GM12878 (cell line): Measurements from ENCODE around the gene DCAF5. TPM values are rescaled to one million over a fixed set of nuclear protein-coding genes. Genes with fewer than 3 reads are reported as not detected.

Experiments used
- ATAC-seq: fragments of 200-7000 bp; cut with Tn5 transposase; 3 replicates; pipeline ENCODE4 v1.9.1; 2020; ENCODE audit warnings: mild to moderate bottlenecking, moderate library complexity
- BruUV-seq: library from RNA; stranded (reverse); fragments of 400-500 nt; replicated peaks from 2 replicates; lab custom pipeline; 2021; lab: Mats Ljungman, UMichigan
- CTCF ChIA-PET: fragments of 300-600 bp; sonication (Branson Sonifier 250); formaldehyde crosslinking; extraction: SDS; loops from one replicate; lab custom pipeline; 2021; ENCODE audit warnings: inconsistent platforms; lab: Yijun Ruan, JAX
- POLR2A ChIA-PET: fragments of 350-600 bp; formaldehyde crosslinking; extraction: SDS; loops from one replicate; lab custom pipeline; 2021; ENCODE audit warnings: inconsistent platforms; lab: Charles Lee
- RAD21 ChIA-PET: fragments of 300-600 bp; sonication (Branson Sonifier 250); formaldehyde crosslinking; loops from one replicate; lab custom pipeline; 2023; ENCODE audit warnings: antibody characterized with exemption; ENCODE audit not compliant: unreplicated experiment; lab: Charles Lee
- SMC1A ChIA-PET: fragments of 300-600 bp; sonication (Branson Sonifier 250); formaldehyde crosslinking; loops from one replicate; lab custom pipeline; 2023; ENCODE audit not compliant: unreplicated experiment, uncharacterized antibody; lab: Charles Lee
- DNase-seq: peaks from one replicate; pipeline ENCODE4 v3.0.0-alpha.2; 2011; ENCODE audit warnings: low read depth, low spot score
- FAIRE-seq: peaks from 3 replicates; lab custom pipeline; 2011; peaks lifted over from hg19 to GRCh38; lab: Jason Lieb, UNC
- H2AFZ ChIP-seq: 2 replicates; pipeline ENCODE4 v1.6.0; 2011; ENCODE audit warnings: low read depth, low read length, control low read depth; ENCODE audit not compliant: control insufficient read depth
- H3K27ac ChIP-seq: 2 replicates; pipeline ENCODE4 v1.5.1; 2011; ENCODE audit warnings: control low read depth; ENCODE audit not compliant: control insufficient read depth, insufficient read depth
- H3K27me3 ChIP-seq, 2 experiments: replicated peaks in 1 of 2; 2 replicates each; pipeline versions ENCODE4 v1.6.0 to v1.6.1; 2011; ENCODE audit warnings: low read length in 1 of 2; ENCODE audit not compliant: control insufficient read depth in 2 of 2, insufficient read depth in 2 of 2
- H3K36me3 ChIP-seq, 2 experiments: 2 replicates each; pipeline ENCODE4 v1.5.1; 2011; ENCODE audit warnings: low read length in 1 of 2; ENCODE audit not compliant: control insufficient read depth in 2 of 2, insufficient read depth in 2 of 2
- H3K4me1 ChIP-seq: 2 replicates; pipeline ENCODE4 v1.6.1; 2011; ENCODE audit warnings: mild to moderate bottlenecking, low read length, moderate library complexity, mixed read lengths; ENCODE audit not compliant: control insufficient read depth, insufficient read depth
- H3K4me2 ChIP-seq: 2 replicates; pipeline ENCODE4 v1.6.0; 2011; ENCODE audit warnings: control low read depth; ENCODE audit not compliant: control insufficient read depth, insufficient read depth
- H3K4me3 ChIP-seq: fragments of 200-600 bp; sonication (generic); 2 replicates; pipeline ENCODE4 v1.5.1; 2016
- H3K79me2 ChIP-seq: 2 replicates; pipeline ENCODE4 v1.6.0; 2011; ENCODE audit warnings: low read length; ENCODE audit not compliant: control insufficient read depth, insufficient read depth
- H3K9ac ChIP-seq: 2 replicates; pipeline ENCODE4 v1.8.0; 2011; ENCODE audit warnings: low read length, control low read depth, mixed read lengths; ENCODE audit not compliant: control insufficient read depth, insufficient read depth
- H3K9me3 ChIP-seq: replicated peaks from 3 replicates; pipeline ENCODE4 v1.5.1; 2011; ENCODE audit warnings: mild to moderate bottlenecking, low read length; ENCODE audit not compliant: control insufficient read depth, insufficient read depth
- H4K20me1 ChIP-seq: 2 replicates; pipeline ENCODE4 v1.6.0; 2011; ENCODE audit not compliant: control insufficient read depth, insufficient read depth
- CBFB ChIP-seq: IDR thresholded peaks from 2 replicates; pipeline ENCODE4 v1.6.1; 2016; ENCODE audit warnings: antibody characterized with exemption, low read depth
- CTCF ChIP-seq, 3 experiments: IDR thresholded peaks in 2 of 3; conservative IDR thresholded peaks in 1 of 3; 2 replicates each; pipeline ENCODE4 v1.5.1; 2011; ENCODE audit warnings: low read depth in 3 of 3, low read length in 3 of 3, mild to moderate bottlenecking in 3 of 3, control low read depth in 2 of 3, moderate library complexity in 2 of 3, inconsistent platforms in 1 of 3, mixed read lengths in 1 of 3; ENCODE audit not compliant: control insufficient read depth in 2 of 3, insufficient read depth in 1 of 3; ENCODE audit errors: extremely low read depth in 1 of 3
- JUND ChIP-seq: IDR thresholded peaks from 2 replicates; pipeline ENCODE4 v1.6.1; 2012; ENCODE audit warnings: low read depth, mild to moderate bottlenecking, low read length, improper control_type of control experiment, moderate library complexity
- PML ChIP-seq: IDR thresholded peaks from 2 replicates; pipeline ENCODE4 v1.6.1; 2012; ENCODE audit warnings: low read length, inconsistent platforms
- POLR2AphosphoS5 ChIP-seq: IDR thresholded peaks from 2 replicates; pipeline ENCODE4 v1.6.1; 2011; ENCODE audit warnings: mild to moderate bottlenecking, low read length, inconsistent platforms
- RAD21 ChIP-seq: IDR thresholded peaks from 2 replicates; pipeline ENCODE4 v1.6.1; 2011; ENCODE audit warnings: mild to moderate bottlenecking, low read depth, low read length, moderate library complexity; ENCODE audit not compliant: insufficient read depth
- ZNF592 ChIP-seq: fragments of 450-650 bp; IDR thresholded peaks from 2 replicates; pipeline ENCODE4 v1.6.1; 2017; ENCODE audit warnings: mild to moderate bottlenecking, moderate library complexity
- WGBS: methylation state at CpG from one replicate; pipeline ENCODE4 v1.1.6; 2016; ENCODE audit warnings: low lambda C conversion rate; ENCODE audit not compliant: insufficient replicate concordance, insufficient coverage; ENCODE audit errors: missing lambda C conversion rate; 5-methylcytosine and 5-hydroxymethylcytosine counted together
- in situ Hi-C: fragments of 300-500 bp; cut with MboI; formaldehyde crosslinking; loops from 9 replicates; pipeline ENCODE4 v1.14.3; 2018; ENCODE audit warnings: mixed read lengths
- intact Hi-C: fragments of 100-400 bp; cut with micrococcal nuclease; formaldehyde crosslinking; loops from one replicate; pipeline ENCODE4 v1.14.2; 2022; ENCODE audit not compliant: unreplicated experiment
- polyA plus RNA-seq, 11 experiments: library from polyadenylated mRNA; depleted of rRNA in 4 of 11; unstranded in 6 of 11; stranded (reverse) in 5 of 11; fragments of >200 nt; fragmentation: Nextera tagmentation in 4 of 11; fragmentation: Illumina TruSeq in 1 of 11; extraction: Ambion mirVana in 4 of 11; extraction: Trizol in 1 of 11; gene quantifications; 1 replicate in 1 of 11; 2 replicates in 10 of 11; pipeline versions ENCODE4 v1.2.1 to v1.2.3, GENCODE V29; 2011 to 2016; ENCODE audit warnings: inconsistent platforms in 2 of 11, missing spikeins in 2 of 11, low read depth in 1 of 11
- total RNA-seq, 4 experiments: library from RNA; depleted of rRNA in 3 of 4; stranded (reverse); fragments of >200 nt in 3 of 4; fragmentation: Illumina TruSeq in 1 of 4; extraction: Trizol in 1 of 4; gene quantifications; 2 replicates each; pipeline versions ENCODE4 v1.2.1 to v1.2.3, GENCODE V29; 2013 to 2021
- TF ChIP-seq, protein P1 (sequence below): fragments of 450-650 bp; formaldehyde crosslinking; IDR thresholded peaks from 2 replicates; pipeline ENCODE4 v1.4.0; 2022; ENCODE audit warnings: mild to moderate bottlenecking, moderate library complexity

DCAF5 gene
- total and polyA plus RNA-seq, 10 of the 15 experiments (the other 5 are each of a cell fraction or from before 2014, with no cell fraction given), result 6.8 to 38.1 (median 19.1) TPM

GRCh38 chr14:69017706-69018105 lies 135.2 kb downstream of the DCAF5 start:
- H4K20me1 ChIP-seq, result no peaks in the 10 kb centered on the region
- ChIA-PET RAD21 (no interaction called here), SMC1A (no interaction called here), CTCF (no interaction called here), POLR2A (interaction anchor here (0.6 kb wide), 1 partner anchor 154 kb away, joined by 3 read pairs; no protein-coding TSS in a partner anchor)
- in situ Hi-C loops, result no loop called here
- DNase-seq, result no peak
- no peaks in the 10 kb centered on the region for H3K79me2 ChIP-seq
- H2AFZ ChIP-seq, result no peak overlapping the region
- no peak overlapping the region for H3K27ac ChIP-seq
- no peaks in the 10 kb centered on the region for H3K9me3 ChIP-seq
- no peak for TF ChIP-seq POLR2AphosphoS5
- TF ChIP-seq JUND, result no peak
- BruUV-seq, result no TSS peak
- no peak overlapping the region for H3K4me2 ChIP-seq
- FAIRE-seq, result no peak
- H3K9ac ChIP-seq, result no peak overlapping the region
- no peak overlapping the region for H3K4me3 ChIP-seq
- H3K27me3 ChIP-seq, result no peaks in the 10 kb centered on the region; a peak in 2 of 4 replicates
- no peak for ATAC-seq
- intact Hi-C loops, result no loop called here
- H3K4me1 ChIP-seq, result no peaks in the 10 kb centered on the region
- H3K36me3 ChIP-seq, result no peaks in the 10 kb centered on the region
- WGBS, result 58% methylated on average over 2 of the region's 4 CpGs

GRCh38 chr14:69014829-69015259 lies 138.1 kb downstream of the DCAF5 start:
- POLR2A ChIA-PET, result no interaction called here
- 36% methylated on average over 6 of the region's 6 CpGs for WGBS
- no peaks in the 10 kb centered on the region for H3K36me3 ChIP-seq
- no peak for ATAC-seq
- no peaks in the 10 kb centered on the region; a peak in 1 of 4 replicates for H3K27me3 ChIP-seq
- no peaks in the 10 kb centered on the region for H3K4me1 ChIP-seq
- no peaks in the 10 kb centered on the region for H3K79me2 ChIP-seq
- no peaks in the 10 kb centered on the region for H3K9me3 ChIP-seq
- intact Hi-C loops (no loop called here), in situ Hi-C loops (no loop called here)
- no peak overlapping the region for H3K9ac ChIP-seq
- BruUV-seq, result no TSS peak
- no peak for DNase-seq
- no peak overlapping the region for H3K4me3 ChIP-seq
- RAD21 ChIA-PET, result no interaction called here
- CTCF ChIA-PET, result no interaction called here
- no peak for FAIRE-seq
- H4K20me1 ChIP-seq, result no peaks in the 10 kb centered on the region
- H3K27ac ChIP-seq, result no peak overlapping the region
- no peak overlapping the region for H3K4me2 ChIP-seq
- SMC1A ChIA-PET, result no interaction called here
- H2AFZ ChIP-seq, result no peak overlapping the region
- TF ChIP-seq, protein P1, sequence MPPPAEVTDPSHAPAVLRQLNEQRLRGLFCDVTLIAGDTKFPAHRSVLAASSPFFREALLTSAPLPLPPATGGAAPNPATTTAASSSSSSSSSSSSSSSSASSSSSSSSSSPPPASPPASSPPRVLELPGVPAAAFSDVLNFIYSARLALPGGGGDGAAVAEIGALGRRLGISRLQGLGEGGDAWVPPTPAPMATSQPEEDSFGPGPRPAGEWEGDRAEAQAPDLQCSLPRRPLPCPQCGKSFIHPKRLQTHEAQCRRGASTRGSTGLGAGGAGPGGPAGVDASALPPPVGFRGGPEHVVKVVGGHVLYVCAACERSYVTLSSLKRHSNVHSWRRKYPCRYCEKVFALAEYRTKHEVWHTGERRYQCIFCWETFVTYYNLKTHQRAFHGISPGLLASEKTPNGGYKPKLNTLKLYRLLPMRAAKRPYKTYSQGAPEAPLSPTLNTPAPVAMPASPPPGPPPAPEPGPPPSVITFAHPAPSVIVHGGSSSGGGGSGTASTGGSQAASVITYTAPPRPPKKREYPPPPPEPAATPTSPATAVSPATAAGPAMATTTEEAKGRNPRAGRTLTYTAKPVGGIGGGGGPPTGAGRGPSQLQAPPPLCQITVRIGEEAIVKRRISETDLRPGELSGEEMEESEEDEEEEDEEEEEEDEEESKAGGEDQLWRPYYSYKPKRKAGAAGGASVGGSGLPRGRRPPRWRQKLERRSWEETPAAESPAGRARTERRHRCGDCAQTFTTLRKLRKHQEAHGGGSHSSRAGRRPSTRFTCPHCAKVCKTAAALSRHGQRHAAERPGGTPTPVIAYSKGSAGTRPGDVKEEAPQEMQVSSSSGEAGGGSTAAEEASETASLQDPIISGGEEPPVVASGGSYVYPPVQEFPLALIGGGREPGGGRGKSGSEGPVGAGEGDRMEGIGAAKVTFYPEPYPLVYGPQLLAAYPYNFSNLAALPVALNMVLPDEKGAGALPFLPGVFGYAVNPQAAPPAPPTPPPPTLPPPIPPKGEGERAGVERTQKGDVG (CRISPR knock-in tag), result no peak
- no peak for TF ChIP-seq PML
- no peak for TF ChIP-seq CTCF (IDR thresholded peaks at IDR 0.05 in 2 of 3, conservative IDR thresholded peaks at IDR 0.05 in 1 of 3; ENCODE audit: control insufficient read depth in 2 of 3, extremely low read depth in 1 of 3, insufficient read depth in 1 of 3, low read depth in 3 of 3, low read length in 3 of 3)
- TF ChIP-seq RAD21, result no peak
- TF ChIP-seq CBFB, result no peak
- no peak for TF ChIP-seq ZNF592
